SH-SY5Y (cell line): ENCODE results near the gene AK5.

Source experiments
- GATA2 ChIP-seq: IDR thresholded peaks from 2 replicates; pipeline ENCODE4 v1.6.1; 2011; ENCODE audit warnings: mild to moderate bottlenecking, low read depth, low read length
- GATA3 ChIP-seq: IDR thresholded peaks from 2 replicates; pipeline ENCODE4 v1.6.1; 2011; ENCODE audit warnings: low read depth, mild to moderate bottlenecking, low read length, moderate library complexity

- TF ChIP-seq GATA2 (no peak), GATA3 (no peak)
These were observed 311.1 kb downstream of the AK5 start for GRCh38 chr1:77592906-77593305.
